Endothelial cell of umbilical vein (primary cell): ENCODE data around the gene UROC1. TPM values are rescaled to one million over a fixed set of nuclear protein-coding genes. Genes with fewer than 3 reads are reported as not detected.

ENCODE experiments used
- BruUV-seq: library from RNA; stranded (reverse); fragments of 400-500 nt; replicated peaks from 2 replicates; lab custom pipeline; 2021; lab: Mats Ljungman, UMichigan
- CTCF ChIA-PET: fragments of 300-600, 350-600 bp; sonication (Branson Sonifier 250); formaldehyde crosslinking; loops from one replicate; lab custom pipeline; 2021; ENCODE audit warnings: antibody characterized with exemption, inconsistent platforms; lab: Charles Lee
- POLR2A ChIA-PET: fragments of 300-600, 350-600 bp; sonication (Branson Sonifier 250); formaldehyde crosslinking; loops from one replicate; lab custom pipeline; 2021; ENCODE audit warnings: antibody characterized with exemption, inconsistent platforms; lab: Charles Lee
- DNase-seq: peaks from one replicate; pipeline ENCODE4 v3.0.0-alpha.2; 2011; ENCODE audit warnings: low read depth, low spot score
- FAIRE-seq: peaks from 2 replicates; lab custom pipeline; 2011; peaks lifted over from hg19 to GRCh38; lab: Jason Lieb, UNC
- H2AFZ ChIP-seq: 2 replicates; pipeline ENCODE4 v1.6.0; 2012; ENCODE audit warnings: low read depth, low read length, control low read depth, inconsistent platforms
- H3K27ac ChIP-seq: 2 replicates; pipeline ENCODE4 v1.5.1; 2011; ENCODE audit warnings: low read depth, mild to moderate bottlenecking, control low read depth, low read length, moderate library complexity; ENCODE audit not compliant: insufficient read depth
- H3K27me3 ChIP-seq, 2 experiments: 2 replicates each; pipeline versions ENCODE4 v1.6.0 to v1.6.1; 2011; ENCODE audit warnings: low read length in 2 of 2, mixed read lengths in 1 of 2; ENCODE audit not compliant: control insufficient read depth in 2 of 2, insufficient read depth in 2 of 2
- H3K36me3 ChIP-seq, 2 experiments: 2 replicates in 1 of 2; 3 replicates in 1 of 2; pipeline ENCODE4 v1.5.1; 2011; ENCODE audit warnings: low read length in 2 of 2, mild to moderate bottlenecking in 1 of 2, moderate library complexity in 1 of 2; ENCODE audit not compliant: control insufficient read depth in 2 of 2, insufficient read depth in 2 of 2; ENCODE audit errors: extremely low read depth in 1 of 2
- H3K4me1 ChIP-seq: 3 replicates; pipeline ENCODE4 v1.5.1; 2011; ENCODE audit warnings: mild to moderate bottlenecking, low read length; ENCODE audit not compliant: control insufficient read depth, insufficient read depth; ENCODE audit errors: extremely low read depth
- H3K4me2 ChIP-seq: 2 replicates; pipeline ENCODE4 v1.6.1; 2011; ENCODE audit warnings: low read length, control low read depth, mixed read lengths; ENCODE audit not compliant: insufficient read depth
- H3K4me3 ChIP-seq, 3 experiments: fragments of 200-600 bp in 1 of 3; sonication (generic), shearing (Covaris generic) in 1 of 3; replicated peaks in 1 of 3; 2 replicates each; pipeline ENCODE4 v1.5.1; 2011 to 2016; ENCODE audit warnings: control low read depth in 3 of 3, low read length in 3 of 3, mild to moderate bottlenecking in 2 of 3, inconsistent platforms in 1 of 3, low read depth in 1 of 3, moderate library complexity in 1 of 3; ENCODE audit not compliant: insufficient read depth in 1 of 3
- H3K79me2 ChIP-seq: 2 replicates; pipeline ENCODE4 v1.6.0; 2012; ENCODE audit warnings: low read length, inconsistent platforms; ENCODE audit not compliant: control insufficient read depth, insufficient read depth
- H3K9ac ChIP-seq: replicated peaks from 2 replicates; pipeline ENCODE3; 2011; ENCODE audit warnings: low read length, control low read depth; ENCODE audit not compliant: insufficient read depth; ENCODE audit errors: extremely low read depth
- H3K9me1 ChIP-seq: replicated peaks from 3 replicates; pipeline ENCODE4 v1.6.0; 2011; ENCODE audit warnings: mild to moderate bottlenecking, low read length; ENCODE audit not compliant: control insufficient read depth, insufficient read depth; ENCODE audit errors: extremely low read depth
- H3K9me3 ChIP-seq: replicated peaks from 2 replicates; pipeline ENCODE4 v1.5.1; 2012; ENCODE audit warnings: low read length, inconsistent platforms; ENCODE audit not compliant: control insufficient read depth, insufficient read depth
- H4K20me1 ChIP-seq: replicated peaks from 2 replicates; pipeline ENCODE3; 2011; ENCODE audit warnings: mild to moderate bottlenecking, low read length; ENCODE audit not compliant: control insufficient read depth, insufficient read depth; ENCODE audit errors: extremely low read depth
- CTCF ChIP-seq, 2 donors: IDR thresholded peaks; 1 replicate in 1 of 2; 2 replicates in 1 of 2; pipeline ENCODE4 v1.5.1; 2011; ENCODE audit warnings: low read length in 2 of 2, mild to moderate bottlenecking in 2 of 2, moderate library complexity in 2 of 2, control low read depth in 1 of 2, inconsistent platforms in 1 of 2, low read depth in 1 of 2; ENCODE audit not compliant: insufficient read depth in 1 of 2; ENCODE audit errors: extremely low read depth in 1 of 2
- FOS ChIP-seq: IDR thresholded peaks from 2 replicates; pipeline ENCODE4 v1.6.1; 2011; ENCODE audit warnings: mild to moderate bottlenecking, low read length, moderate library complexity, borderline replicate concordance; ENCODE audit not compliant: insufficient read depth
- GATA2 ChIP-seq: IDR thresholded peaks from 2 replicates; pipeline ENCODE4 v1.7.0; 2011; ENCODE audit warnings: low read depth, mild to moderate bottlenecking, moderate library complexity, mixed read lengths, low read length; ENCODE audit not compliant: insufficient read length, insufficient read depth
- JUN ChIP-seq: IDR thresholded peaks from 2 replicates; pipeline ENCODE4 v1.6.1; 2011; ENCODE audit warnings: borderline replicate concordance, low read depth; ENCODE audit not compliant: insufficient read length, insufficient read depth
- MYC ChIP-seq: IDR thresholded peaks from one replicate; pipeline ENCODE4 v1.6.1; 2011; ENCODE audit warnings: mild to moderate bottlenecking, low read depth, low read length
- POLR2AphosphoS5 ChIP-seq: IDR thresholded peaks from 2 replicates; pipeline ENCODE4 v1.6.1; 2012; ENCODE audit warnings: low read depth, mild to moderate bottlenecking, control low read depth, low read length, moderate library complexity; ENCODE audit not compliant: insufficient read depth
- dilution Hi-C: fragments of 300-500 bp; cut with MboI; formaldehyde crosslinking; loops from one replicate; pipeline ENCODE4 v1.15.0; 2019; ENCODE audit warnings: low sequenced_read_pairs; ENCODE audit not compliant: extremely low pct_ligation_motif_present
- intact Hi-C: fragments of 100-400 bp; cut with micrococcal nuclease; formaldehyde crosslinking; loops from one replicate; pipeline ENCODE4 v1.10.0; 2022
- polyA plus RNA-seq, 4 experiments: library from polyadenylated mRNA; depleted of rRNA in 3 of 4; stranded (reverse) in 3 of 4; unstranded in 1 of 4; fragments of >200 nt; gene quantifications; 2 replicates each; pipeline versions ENCODE4 v1.2.1 to v1.2.3, GENCODE V29; 2011 to 2012; ENCODE audit warnings: missing spikeins in 1 of 4
- total RNA-seq: library from RNA; stranded (reverse); gene quantifications from 2 replicates; pipeline ENCODE4 v1.2.3, GENCODE V29; 2021
- TF ChIP-seq, protein P1 (sequence below): IDR thresholded peaks from 2 replicates; pipeline ENCODE4 v1.6.1; 2011; ENCODE audit not compliant: insufficient read depth, insufficient read length

Gene UROC1
- total and polyA plus RNA-seq, 2 donors (not counting 3 experiments of a cell fraction or from before 2014, with no cell fraction given): not detected

DNA sequence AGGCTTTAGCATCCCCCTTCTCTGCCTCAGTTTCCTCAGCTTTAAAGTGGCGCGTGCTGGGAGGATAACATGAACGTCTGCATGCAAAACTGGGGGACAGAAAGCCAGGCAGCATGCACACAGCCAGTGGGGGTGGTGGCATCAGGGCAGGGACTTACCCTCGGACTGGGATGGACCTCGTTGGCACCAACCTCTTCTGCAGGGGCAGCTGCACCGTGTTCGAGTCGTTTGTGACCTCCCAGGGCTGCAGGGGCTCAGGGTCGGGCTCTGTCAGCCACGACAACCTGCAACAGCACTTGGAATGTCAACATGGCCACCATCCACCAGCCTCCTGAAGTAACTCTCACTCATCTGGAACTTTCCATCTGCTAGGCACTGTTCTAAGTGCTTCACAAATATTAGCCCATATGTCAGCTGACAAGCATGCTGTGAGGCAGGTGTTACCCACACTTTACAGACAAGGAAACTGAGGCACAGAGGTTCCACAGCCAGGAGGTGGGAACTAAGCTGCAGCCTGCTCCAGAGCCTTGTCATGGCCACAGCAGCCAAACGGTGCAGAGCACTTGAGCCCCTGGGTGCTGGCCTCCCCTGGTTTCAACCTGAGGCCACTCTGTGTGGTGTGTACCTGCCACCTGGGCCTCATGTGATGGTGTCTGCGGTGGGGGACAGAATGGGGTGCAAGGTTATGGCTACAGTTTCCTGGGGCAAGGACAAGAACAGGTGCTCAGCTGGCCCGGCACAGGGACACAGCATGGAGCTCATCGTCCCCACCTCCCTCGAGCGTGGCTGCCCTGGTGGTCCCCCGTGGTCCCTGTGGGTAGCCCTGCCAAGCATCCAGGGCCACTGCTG is 34.5 kb upstream of the UROC1 start:
- no peak for FAIRE-seq
- dilution Hi-C loops: no loop called here

More for the DNA sequence above, 34.5 kb upstream of the UROC1 start:
- intact Hi-C loops: no loop called here
- BruUV-seq: no TSS peak
- Histone ChIP-seq H4K20me1 (no peaks in the 10 kb centered on the region), H3K4me3 (no peak overlapping the region), H3K9ac (no peak overlapping the region), H3K27me3 (peaks cover 0 to 2% of the 10 kb centered on the region in 2 experiments), H3K4me1 (no peaks in the 10 kb centered on the region), H3K79me2 (no peaks in the 10 kb centered on the region), H3K9me1 (no peaks in the 10 kb centered on the region), H3K27ac (no peak overlapping the region), H2AFZ (no peak overlapping the region), H3K36me3 (no peaks in the 10 kb centered on the region), H3K4me2 (no peak overlapping the region), H3K9me3 (no peaks in the 10 kb centered on the region)
- no peak for DNase-seq
- CTCF ChIA-PET: interaction anchor here (1.1 kb wide), 1 partner anchor 29 kb away, joined by 3 read pairs; no protein-coding TSS in a partner anchor
- POLR2A ChIA-PET: no interaction called here
- no peak for TF ChIP-seq CTCF (IDR thresholded peaks at IDR 0.05; ENCODE audit: extremely low read depth in 1 of 2, insufficient read depth in 1 of 2, low read depth in 1 of 2, low read length in 2 of 2)
- TF ChIP-seq JUN: no peak
- TF ChIP-seq MYC: no peak
- TF ChIP-seq POLR2AphosphoS5: no peak
- no peak for TF ChIP-seq FOS
- TF ChIP-seq, protein P1, sequence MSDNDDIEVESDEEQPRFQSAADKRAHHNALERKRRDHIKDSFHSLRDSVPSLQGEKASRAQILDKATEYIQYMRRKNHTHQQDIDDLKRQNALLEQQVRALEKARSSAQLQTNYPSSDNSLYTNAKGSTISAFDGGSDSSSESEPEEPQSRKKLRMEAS: no peak
- TF ChIP-seq GATA2: no peak
